Aortic smooth muscle cell (primary cell): ENCODE measurements around the gene SLBP. TPM values are rescaled to one million over a fixed set of nuclear protein-coding genes. Genes with fewer than 3 reads are reported as not detected.

Experiments
- total RNA-seq: library from RNA; depleted of rRNA; stranded (reverse); fragments of >200 nt; gene quantifications from 2 replicates; pipeline ENCODE4 v1.2.3, GENCODE V29; 2014

The SLBP gene
- total RNA-seq = 57.4 and 77.0 TPM in 2 replicates

GRCh38 chr4:1712216-1713002 is at the start of gene SLBP:
Gene SLBP, minus strand, starts transcription at chr4:1712319. Its CDS starts 131 bp downstream, at chr4:1712188.

GRCh38 chr4:1721003-1721665 is 9.0 kb upstream of the SLBP start, which contains the start of the genes TACC3 and TMEM129:
Gene TACC3, plus strand, starts transcription at chr4:1721521. Its CDS starts 1,901 bp downstream, at chr4:1723422.
Gene TMEM129, minus strand, starts transcription at chr4:1721323. Its CDS starts 486 bp downstream, at chr4:1720837.

GRCh38 chr4:1683736-1684505 is 28.2 kb downstream of the SLBP start, which contains the start of gene FAM53A:
Gene FAM53A, minus strand, starts transcription at chr4:1684313. Its CDS starts 15,572 bp downstream, at chr4:1668741.

Other genes with a start within 250 kb of the SLBP start
- 1.3 and 1.8 TPM in 2 replicates for gene FAM53A, start 28.0 kb downstream of the SLBP start, total RNA-seq
- gene TMEM129, start 9.0 kb upstream of the SLBP start, total RNA-seq = 39.5 and 47.0 TPM in 2 replicates
- 9.0 and 15.3 TPM in 2 replicates for gene TACC3, start 9.2 kb upstream of the SLBP start, total RNA-seq
- gene FGFR3, start 81.0 kb upstream of the SLBP start, total RNA-seq = 0.31 and 0.92 TPM in 2 replicates
- gene LETM1, start 143.8 kb upstream of the SLBP start, total RNA-seq = 60.2 and 94.9 TPM in 2 replicates
- 66.3 and 67.4 TPM in 2 replicates for gene NSD2, start 159.1 kb upstream of the SLBP start, total RNA-seq